ENCODE data around the gene KRT16. TPM values are rescaled to one million over a fixed set of nuclear protein-coding genes. Genes with fewer than 3 reads are reported as not detected.

Gene KRT16
- total and polyA plus RNA-seq, 9 donors: 1.0 TPM; not detected in 8

DNA sequence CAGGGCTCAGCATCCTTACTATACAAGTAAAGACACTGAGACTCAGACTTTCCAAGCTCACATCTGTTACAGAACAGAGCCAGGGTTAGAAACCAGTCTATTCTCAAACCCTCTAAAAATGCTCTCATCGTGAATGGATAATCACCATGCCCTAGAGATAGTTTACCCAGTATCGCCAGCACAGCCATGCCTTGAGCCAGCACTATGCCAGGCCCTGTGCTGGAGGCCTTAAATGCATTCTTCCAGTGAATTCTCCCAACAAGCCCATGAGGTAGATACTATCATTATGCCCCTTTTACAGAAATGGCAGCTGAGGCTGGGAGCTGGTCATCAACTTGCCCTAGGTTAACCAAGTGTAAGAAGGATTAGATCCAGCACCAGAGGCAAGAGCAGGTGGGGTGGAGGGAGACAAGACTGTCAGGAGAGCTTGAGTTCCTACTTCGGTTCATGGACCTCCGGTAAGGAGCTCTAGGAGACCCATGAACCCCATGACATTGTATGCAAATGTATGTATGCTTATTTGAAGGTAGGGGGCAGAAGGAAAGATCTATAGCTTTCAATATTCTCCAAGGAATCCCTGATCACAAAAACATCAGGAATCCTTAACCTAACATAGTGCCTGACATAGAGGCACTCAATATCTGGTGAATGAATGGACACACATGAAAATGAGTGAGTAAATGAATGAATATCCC, 31.1 kb downstream of the KRT16 start:
- no peak overlapping the region for H3K27ac ChIP-seq
- no peak for DNase-seq
- TF ChIP-seq POLR2A (IDR thresholded peaks at IDR 0.05) (no peak), EP300 (IDR thresholded peaks at IDR 0.05) (no peak)
- TF ChIP-seq, protein P1, sequence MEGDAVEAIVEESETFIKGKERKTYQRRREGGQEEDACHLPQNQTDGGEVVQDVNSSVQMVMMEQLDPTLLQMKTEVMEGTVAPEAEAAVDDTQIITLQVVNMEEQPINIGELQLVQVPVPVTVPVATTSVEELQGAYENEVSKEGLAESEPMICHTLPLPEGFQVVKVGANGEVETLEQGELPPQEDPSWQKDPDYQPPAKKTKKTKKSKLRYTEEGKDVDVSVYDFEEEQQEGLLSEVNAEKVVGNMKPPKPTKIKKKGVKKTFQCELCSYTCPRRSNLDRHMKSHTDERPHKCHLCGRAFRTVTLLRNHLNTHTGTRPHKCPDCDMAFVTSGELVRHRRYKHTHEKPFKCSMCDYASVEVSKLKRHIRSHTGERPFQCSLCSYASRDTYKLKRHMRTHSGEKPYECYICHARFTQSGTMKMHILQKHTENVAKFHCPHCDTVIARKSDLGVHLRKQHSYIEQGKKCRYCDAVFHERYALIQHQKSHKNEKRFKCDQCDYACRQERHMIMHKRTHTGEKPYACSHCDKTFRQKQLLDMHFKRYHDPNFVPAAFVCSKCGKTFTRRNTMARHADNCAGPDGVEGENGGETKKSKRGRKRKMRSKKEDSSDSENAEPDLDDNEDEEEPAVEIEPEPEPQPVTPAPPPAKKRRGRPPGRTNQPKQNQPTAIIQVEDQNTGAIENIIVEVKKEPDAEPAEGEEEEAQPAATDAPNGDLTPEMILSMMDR (IDR thresholded peaks at IDR 0.05): no peak
- WGBS, 3 donors: 93 to 97% (median 94%) methylated on average over 4 of the region's 4 CpGs
- intact Hi-C loops (cut with DNase I): loop anchor here in 1 of 4 donors (2.0 kb wide), 1 partner anchor 21 kb away; no protein-coding TSS in a partner anchor
- H3K27me3 ChIP-seq: no peaks in the 10 kb centered on the region
- H3K9me3 ChIP-seq: no peaks in the 10 kb centered on the region
- no peaks in the 10 kb centered on the region for H3K36me3 ChIP-seq
- H3K4me3 ChIP-seq: no peak overlapping the region
- H3K4me1 ChIP-seq (ENCODE audit: insufficient read depth): no peaks in the 10 kb centered on the region

GRCh38 chr17:41580687-41581365, 31.7 kb downstream of the KRT16 start:
- H3K4me1 ChIP-seq (ENCODE audit: insufficient read depth): no peaks in the 10 kb centered on the region
- TF ChIP-seq EP300 (IDR thresholded peaks at IDR 0.05) (no peak), POLR2A (IDR thresholded peaks at IDR 0.05) (no peak)
- TF ChIP-seq, protein P1 (IDR thresholded peaks at IDR 0.05): no peak
- WGBS, 3 donors: 15 to 30% (median 18%) methylated on average over 1 of the region's 1 CpG

GRCh38 chr17:41580244-41580575, 32.4 kb downstream of the KRT16 start:
- Histone ChIP-seq H3K9me3 (no peaks in the 10 kb centered on the region), H3K36me3 (no peaks in the 10 kb centered on the region), H3K27ac (no peak overlapping the region), H3K27me3 (no peaks in the 10 kb centered on the region), H3K4me3 (no peak overlapping the region), H3K4me1 (ENCODE audit: insufficient read depth) (no peaks in the 10 kb centered on the region)
- TF ChIP-seq, protein P1 (IDR thresholded peaks at IDR 0.05): no peak
- no peak for TF ChIP-seq EP300 (IDR thresholded peaks at IDR 0.05)
- TF ChIP-seq POLR2A (IDR thresholded peaks at IDR 0.05): no peak
- 89 to 96% (median 91%) methylated on average over 2 of the region's 2 CpGs for WGBS, 3 donors
- intact Hi-C loops (cut with DNase I): no loop called here
- no peak for DNase-seq

More at GRCh38 chr17:41580687-41581365, 31.7 kb downstream of the KRT16 start:
- H3K9me3 ChIP-seq: no peaks in the 10 kb centered on the region
- no peak overlapping the region for H3K27ac ChIP-seq
- intact Hi-C loops (cut with DNase I): no loop called here
- no peaks in the 10 kb centered on the region for H3K36me3 ChIP-seq
- no peaks in the 10 kb centered on the region for H3K27me3 ChIP-seq
- no peak overlapping the region for H3K4me3 ChIP-seq
- no peak for DNase-seq

DNA sequence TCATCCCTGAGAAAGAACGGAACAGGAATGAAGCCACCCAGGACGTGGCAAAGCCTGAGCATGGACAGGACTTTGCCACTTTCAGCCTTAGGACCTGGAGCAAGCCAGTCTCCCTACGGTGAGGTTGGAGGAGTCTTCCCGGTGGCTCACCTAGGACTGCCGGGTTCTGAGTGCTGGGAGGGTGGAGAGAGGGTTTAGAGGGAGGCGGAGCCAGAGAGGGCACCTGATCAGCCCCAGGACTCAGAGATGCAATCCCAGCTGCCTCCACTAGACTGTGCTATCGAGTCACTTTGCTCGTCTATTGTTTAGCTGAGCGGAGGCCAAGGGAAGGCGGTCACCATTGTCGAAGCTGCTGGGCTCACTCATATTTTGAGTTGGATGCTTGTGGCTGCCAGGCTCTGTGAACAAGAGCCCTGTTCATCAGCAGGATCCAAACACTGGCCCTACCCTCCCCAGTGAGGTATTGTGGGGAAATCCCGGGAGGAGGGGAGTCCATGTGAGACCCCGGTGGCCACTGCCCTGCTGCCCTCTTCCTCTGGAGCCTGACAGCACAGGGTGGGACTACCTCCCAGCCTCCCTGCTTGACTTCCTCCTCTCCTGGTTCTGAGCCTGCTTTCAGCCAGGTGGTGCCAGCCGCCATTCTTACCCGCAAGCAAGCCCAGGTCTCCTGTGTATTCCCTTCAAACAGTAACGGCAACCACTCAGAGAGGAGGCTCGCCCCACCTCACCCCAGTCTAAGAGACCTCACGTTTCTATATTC, 32.9 kb downstream of the KRT16 start:
- TF ChIP-seq, protein P1 (IDR thresholded peaks at IDR 0.05): peak in 1 of 3 donors; percentile 23
- TF ChIP-seq POLR2A (IDR thresholded peaks at IDR 0.05): no peak
- DNase-seq: peak; percentile 47 to 81 (median 67)
- Histone ChIP-seq H3K4me1 (ENCODE audit: insufficient read depth) (no peaks in the 10 kb centered on the region), H3K4me3 (no peak overlapping the region), H3K9me3 (no peaks in the 10 kb centered on the region), H3K27ac (no peak overlapping the region), H3K36me3 (no peaks in the 10 kb centered on the region), H3K27me3 (no peaks in the 10 kb centered on the region)
- 36 to 41% (median 37%) methylated on average over 18 of the region's 18 CpGs for WGBS, 3 donors
- intact Hi-C loops (cut with DNase I): no loop called here
